Esophagus squamous epithelium (tissue), 4 donors: Measurements from ENCODE around the gene PPP2R5C.

Experiments
- POLR2A ChIP-seq, 4 donors: fragments of 450-650 bp; IDR thresholded peaks; one replicate each; pipeline ENCODE4 v1.6.1; 2017; ENCODE audit warnings: antibody characterized with exemption in 4 of 4, mild to moderate bottlenecking in 4 of 4, moderate library complexity in 3 of 4
- TF ChIP-seq, protein P1 (sequence below), 6 experiments: fragments of 450-650 bp in 4 of 6; fragments of 200-600 bp in 2 of 6; sonication (generic) in 2 of 6; IDR thresholded peaks; one replicate each; pipeline ENCODE4 v1.5.1; 2016 to 2019; ENCODE audit warnings: antibody characterized with exemption in 6 of 6, mild to moderate bottlenecking in 4 of 6, moderate library complexity in 4 of 6

GRCh38 chr14:101821528-101821927, 60.0 kb downstream of the PPP2R5C start:
- TF ChIP-seq, protein P1, sequence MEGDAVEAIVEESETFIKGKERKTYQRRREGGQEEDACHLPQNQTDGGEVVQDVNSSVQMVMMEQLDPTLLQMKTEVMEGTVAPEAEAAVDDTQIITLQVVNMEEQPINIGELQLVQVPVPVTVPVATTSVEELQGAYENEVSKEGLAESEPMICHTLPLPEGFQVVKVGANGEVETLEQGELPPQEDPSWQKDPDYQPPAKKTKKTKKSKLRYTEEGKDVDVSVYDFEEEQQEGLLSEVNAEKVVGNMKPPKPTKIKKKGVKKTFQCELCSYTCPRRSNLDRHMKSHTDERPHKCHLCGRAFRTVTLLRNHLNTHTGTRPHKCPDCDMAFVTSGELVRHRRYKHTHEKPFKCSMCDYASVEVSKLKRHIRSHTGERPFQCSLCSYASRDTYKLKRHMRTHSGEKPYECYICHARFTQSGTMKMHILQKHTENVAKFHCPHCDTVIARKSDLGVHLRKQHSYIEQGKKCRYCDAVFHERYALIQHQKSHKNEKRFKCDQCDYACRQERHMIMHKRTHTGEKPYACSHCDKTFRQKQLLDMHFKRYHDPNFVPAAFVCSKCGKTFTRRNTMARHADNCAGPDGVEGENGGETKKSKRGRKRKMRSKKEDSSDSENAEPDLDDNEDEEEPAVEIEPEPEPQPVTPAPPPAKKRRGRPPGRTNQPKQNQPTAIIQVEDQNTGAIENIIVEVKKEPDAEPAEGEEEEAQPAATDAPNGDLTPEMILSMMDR (IDR thresholded peaks at IDR 0.05), result no peak
- peak in 1 of 4 donors; percentile 47 for TF ChIP-seq POLR2A (IDR thresholded peaks at IDR 0.05)
